Embryonic facial prominence (tissue), 1 donor: ENCODE measurements around the gene FAF2.

Experiments
- DNase-seq: peaks from one replicate; pipeline ENCODE4 v3.0.0-alpha.2; 2016; ENCODE audit errors: extremely low spot score

The FAF2 gene

DNA sequence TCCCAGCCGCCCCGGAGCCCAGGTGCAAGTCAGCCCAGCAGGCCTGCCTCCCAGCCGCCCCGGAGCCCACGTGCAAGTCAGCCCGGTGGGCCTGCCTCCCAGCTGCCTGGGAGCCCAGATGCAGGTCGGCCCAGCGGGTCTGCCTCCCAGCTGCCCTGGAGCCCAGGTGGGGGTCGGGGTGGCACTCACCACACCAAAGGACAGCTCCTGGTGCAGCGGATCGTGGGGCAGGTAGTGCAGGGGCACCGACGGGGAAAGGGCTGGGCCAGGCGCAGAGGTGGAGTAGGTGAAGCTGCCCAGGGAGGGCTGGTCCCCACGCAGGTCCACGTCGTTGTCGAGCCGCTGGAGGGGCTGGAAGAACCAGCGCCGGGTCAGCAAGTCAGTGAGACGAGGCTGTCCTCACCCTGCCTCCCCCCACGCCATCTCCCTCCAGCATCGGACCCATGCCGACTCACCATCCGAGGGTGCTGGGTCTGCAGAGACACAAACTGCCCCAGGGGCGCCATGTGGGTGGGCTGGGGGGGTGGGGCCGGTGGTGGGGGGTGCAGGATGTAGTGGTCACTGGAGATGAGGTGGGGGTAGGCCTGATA lies 82.3 kb downstream of the FAF2 start:
- no peak for DNase-seq

DNA sequence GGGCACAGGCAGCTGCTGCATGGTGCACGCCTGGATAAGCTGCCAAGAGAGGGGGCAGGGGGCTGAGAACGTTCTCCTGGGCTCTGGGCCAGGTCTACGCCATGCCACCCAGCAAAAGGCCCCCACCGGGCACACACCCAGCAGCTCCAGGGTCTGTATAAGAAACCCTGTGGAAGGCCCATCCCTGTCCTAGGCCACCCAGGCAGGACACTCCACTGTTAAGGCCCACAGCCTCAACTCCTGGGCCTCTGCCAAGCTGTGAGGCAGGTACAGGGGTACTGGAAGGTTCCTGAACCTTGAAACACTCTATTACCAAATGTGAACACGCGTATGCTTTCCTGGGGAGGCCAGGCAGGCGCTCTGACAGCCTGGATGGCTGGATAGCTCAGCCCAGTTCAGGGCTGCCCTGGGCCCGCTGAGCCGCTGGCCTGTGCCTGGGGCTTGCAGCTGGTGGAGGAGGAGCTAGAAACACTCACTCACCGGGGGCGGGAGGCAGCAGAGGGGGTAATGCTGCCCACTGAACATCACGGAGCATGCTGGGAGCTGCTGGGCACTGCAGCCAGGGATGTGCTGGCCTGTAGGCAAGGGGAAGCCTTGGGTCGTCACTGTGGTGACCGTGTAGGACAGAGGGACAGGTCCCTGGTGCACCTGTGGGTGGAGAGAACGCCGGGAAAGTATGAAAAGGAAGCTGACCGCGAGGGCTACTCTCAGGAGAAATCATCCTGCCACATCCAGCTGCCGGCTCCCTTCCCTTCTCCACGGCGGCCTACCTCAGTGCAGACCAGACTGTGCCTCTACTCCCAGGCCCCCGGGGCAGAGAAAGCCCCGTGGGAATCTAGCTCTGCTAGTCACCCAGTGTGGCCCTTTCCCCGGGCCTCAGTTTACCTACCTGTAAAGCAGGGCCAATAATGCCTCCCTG lies 83.1 kb downstream of the FAF2 start:
- DNase-seq = no peak

DNA sequence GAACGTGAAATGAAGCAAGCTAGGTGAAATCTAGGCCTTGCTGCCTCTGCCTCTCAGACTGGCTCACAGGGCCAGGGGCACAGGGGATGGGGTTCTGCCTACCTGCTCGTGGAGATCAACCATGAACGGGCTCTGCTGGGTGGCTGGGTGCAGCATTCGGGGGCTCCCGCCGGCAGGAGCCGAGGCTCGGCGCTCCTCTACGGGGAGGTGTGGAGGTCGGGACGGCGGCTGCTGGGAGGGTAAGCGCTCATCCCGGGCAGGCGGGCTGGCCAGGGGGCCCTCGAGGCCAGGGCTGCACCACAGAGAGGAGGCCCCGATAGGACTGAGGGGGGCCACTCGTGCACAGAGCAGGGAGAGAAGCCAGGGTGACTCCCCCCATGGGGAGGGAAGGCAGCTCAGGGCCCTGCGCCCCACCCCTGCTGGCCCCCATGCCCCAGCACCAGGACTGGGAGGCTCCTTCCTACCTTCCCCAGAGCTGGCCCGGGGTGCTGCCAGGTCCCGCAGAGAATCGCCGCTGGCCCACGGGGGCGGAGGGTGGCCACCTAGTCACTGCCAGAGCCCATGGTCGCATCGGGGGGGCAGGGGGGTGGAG lies 83.8 kb downstream of the FAF2 start:
- no peak for DNase-seq

DNA sequence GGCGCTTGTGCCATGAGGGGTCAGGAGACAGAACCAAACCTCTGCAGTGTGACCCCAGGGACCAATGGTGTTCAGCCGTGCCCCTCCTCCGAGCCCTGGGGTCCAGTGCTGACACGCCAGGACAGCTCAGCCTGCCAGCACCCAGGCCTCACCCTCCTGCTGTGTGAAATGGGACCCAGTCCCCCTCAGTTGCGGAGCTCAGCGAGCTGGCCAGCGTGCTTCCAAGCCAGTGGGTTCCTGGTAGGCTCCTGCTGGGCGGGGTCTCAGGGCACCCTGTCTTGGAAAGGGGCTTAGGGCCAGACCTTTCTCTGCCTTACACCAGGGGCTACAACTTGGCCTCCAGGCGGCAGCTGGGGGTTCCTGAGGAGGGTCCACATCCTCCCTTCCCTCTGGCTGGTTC lies 84.6 kb downstream of the FAF2 start:
- no peak for DNase-seq

DNA sequence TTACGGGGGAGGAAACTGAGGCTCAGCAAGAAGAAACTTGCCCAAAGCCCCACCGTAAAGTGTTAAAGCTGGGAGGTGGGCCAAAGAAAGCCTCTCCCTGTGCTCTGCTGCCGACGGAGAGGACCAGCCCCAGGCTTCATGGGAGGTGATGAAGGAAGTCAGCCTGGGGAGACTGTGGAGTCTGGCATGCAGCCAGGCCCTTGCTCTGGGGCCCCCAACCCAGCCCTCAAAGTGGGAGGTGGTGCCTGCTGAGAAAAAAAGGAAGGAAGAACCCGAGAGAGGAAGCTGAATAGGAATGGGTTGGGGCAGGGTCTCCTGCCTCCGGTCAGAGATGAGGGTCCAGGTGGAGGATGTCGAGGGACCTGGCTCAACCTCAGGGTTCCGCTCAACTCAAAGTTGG lies 85.2 kb downstream of the FAF2 start:
- no peak for DNase-seq

DNA sequence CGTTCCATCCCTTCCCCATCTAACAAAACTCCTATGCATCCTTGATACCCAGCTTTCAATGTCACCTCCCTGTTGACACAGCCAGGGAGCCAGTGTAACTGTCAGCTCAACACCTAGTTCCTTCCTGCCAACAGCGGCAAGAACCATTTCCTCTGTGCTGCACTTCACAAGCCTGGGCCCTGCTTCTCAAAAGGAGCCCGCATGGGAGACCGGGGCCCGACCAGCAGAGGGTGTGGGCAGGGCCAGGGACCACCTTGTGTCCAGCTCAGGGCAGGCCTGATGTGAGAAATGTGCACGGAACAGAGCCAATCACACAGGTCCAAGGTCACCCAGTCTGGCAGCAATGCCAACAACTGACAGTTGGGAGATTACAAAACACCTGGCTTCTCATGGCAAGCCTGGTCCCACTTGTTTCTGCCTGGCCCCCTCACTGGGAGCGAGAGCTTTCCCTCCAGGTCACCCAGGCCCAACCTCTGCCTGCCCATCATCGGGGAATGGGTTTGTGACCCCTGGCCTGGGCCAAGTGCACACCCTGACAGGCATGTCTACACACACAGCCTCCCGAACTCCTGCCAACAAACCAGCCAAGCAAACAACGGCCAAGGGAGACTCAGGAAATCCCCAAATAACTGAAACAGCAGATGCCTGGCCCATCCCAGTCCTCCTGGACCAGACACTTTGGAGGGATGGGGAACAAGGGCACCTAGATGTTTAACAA lies 85.9 kb downstream of the FAF2 start:
- no peak for DNase-seq

DNA sequence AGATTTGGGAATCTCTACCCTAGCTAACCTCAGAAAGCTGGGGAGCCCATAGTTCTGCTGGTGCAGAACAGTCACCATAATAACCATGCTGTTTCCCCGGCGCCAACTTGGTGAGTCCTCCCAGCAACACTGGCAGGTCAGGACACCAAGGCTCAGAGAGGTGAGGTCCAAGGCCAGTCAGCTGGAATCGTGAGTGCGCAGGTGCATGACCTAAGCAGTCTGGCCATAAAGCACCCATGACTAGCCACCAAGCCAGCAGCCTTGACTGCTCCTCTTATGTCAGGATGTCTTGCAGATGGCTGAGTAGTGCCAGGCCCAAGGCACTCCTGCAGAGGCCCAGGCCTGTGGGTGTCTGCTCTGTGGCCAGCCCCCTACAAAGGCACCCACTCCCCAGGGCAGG lies 86.5 kb downstream of the FAF2 start:
- DNase-seq = no peak

DNA sequence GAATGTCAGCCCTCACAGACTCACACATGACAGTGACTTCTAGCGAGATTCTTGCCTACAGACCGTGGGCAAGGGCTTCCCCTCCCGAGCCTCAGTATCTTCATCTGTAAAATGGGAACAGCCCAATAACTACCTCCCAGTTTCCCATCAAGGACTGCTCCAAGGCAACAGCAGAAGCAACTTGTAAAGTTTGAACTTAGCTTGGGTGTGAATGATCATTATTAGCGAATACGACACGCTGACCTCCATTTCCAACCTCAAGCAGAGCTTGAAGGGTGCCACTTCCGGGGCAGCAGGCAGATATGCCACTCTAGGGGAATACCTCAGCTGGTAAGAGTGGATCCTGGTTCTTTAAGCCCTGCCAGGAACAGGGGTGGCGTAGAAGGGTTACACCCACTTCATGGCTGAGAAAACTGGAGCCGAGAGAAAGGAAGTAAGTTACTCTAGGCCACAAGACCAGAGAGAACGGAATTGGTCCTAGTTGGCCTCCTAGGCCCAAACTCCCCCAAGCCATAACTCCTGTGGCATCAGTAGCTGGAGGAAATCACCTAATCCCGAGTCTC lies 87.0 kb downstream of the FAF2 start:
- DNase-seq = no peak

DNA sequence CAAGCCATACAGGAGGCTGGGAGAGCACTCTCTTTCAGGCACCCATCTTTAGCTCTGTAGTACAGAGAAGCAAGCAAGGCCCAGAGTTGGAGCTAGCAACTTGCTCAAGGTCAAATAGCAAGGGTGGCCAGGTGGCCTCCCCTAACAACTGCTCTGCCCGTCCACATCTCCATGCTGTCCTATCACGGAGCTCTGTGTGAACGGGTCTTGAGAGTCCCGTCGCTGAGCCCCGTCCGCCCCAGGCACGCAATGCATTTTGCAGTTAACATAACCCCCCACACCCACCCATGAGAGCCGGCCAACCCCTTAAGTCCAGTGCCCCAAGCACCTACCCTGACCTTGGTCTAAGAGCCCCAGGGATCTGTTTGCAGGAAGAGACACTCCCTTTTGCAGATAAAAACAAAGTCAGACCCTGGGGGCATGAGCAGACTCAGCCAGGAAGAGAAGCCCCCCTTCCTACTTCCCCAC lies 87.5 kb downstream of the FAF2 start:
- no peak for DNase-seq

DNA sequence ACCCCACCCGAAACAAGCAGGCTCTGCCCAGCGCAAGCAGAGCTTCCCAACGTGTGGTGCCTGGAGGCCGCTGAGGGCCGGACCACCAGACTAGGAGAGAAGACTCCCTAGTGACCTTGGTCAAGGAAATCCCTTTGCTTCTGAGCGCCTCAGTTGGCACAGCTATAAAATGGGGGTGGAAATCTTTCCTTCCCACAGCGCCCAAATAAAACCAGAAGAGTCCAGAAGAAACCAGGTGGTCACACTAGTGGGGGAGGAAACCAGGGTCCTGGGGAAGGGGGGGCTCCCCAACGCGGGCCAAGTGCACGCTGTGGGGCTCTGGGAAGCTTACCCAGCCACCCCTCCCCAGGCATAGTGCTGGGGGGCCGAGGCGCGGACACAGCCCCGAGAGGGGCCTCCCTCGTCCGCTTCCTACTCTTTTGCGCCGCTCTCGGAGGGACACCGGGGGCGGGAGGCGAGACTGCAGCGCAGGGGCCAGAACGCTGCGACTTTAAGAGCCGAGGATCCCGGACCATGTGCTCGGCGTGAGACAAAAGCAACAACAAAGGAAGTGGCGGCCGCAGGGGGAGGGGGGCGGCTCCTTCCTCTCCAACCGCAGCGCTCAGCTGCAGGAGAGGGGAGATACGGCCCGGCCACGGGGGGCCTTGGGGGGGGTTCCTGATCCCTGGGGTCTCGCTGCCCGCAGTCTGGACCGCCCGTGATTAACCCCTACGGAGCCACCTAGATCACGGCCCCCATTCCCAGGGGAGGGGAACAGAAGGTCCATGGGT lies 88.1 kb downstream of the FAF2 start:
- DNase-seq = peak; percentile 58

DNA sequence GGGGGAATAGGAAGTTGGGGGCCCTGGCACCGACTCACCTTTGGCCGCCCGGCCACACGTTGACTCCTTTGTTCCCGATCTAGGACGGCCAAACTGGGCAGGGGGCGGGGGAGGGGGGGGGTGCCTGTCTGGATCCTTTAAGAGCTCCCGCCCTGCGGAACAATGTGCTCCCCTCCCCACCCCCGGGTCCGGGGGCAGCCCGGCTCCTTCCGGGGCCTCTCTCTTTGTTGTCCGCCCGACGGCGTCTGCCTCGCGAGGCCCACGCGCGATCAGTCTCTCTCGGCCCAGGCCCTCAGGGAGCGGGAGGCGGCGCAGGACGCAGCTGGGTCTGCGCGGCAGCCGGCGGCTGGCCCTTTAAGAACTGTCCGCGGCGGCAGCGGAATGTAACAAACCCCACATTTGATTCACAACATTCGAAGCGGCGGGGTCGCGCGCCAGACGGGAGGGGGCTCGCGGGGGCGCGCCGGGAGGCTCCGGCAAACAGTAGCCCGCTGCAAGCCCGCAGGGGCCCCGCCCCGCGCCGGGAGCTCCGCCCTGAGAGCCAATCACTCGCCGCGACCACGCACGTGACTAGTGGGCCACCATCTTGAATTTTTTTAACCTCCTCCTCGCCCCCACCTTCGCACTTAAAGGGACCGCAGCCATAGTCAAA lies 88.8 kb downstream of the FAF2 start, which contains the start of gene RNF44:
Gene RNF44 (minus strand): TSS at position 501 of the 652 bp plus-strand sequence. CDS start 4,930 bp downstream, outside the sequence.
- DNase-seq = peak; percentile 96

DNA sequence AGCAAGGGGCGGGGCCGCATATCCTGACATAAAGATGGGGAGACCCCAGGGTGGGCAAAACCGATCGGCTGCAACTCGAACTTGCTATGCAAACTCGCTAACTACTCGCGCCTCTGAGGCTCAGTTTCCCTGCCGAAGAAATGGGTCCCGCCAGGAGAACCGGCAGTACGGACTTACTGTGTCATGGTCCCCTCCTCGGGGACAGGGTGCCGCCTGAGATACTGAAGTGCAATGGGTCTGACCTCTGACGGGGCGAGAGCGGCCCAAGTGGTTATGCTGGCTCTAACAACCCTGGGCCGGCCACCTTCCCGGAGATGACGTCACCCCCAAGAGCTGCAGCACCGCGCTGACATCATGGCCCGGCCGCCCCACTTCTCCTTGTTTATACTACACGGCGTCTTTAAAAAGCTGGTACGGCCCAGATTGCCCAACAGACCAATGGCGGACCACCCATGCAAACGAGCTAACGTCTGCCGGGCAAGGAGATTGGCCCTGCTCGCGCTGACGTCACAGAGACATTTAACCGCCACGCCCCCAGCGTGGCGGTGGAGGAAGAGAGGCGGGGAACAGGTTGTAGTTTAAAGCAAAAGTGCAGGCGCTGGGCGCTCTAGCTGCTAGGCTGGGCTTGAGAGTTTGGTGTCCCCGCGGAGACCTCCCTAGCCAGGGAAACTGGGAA lies 89.5 kb downstream of the FAF2 start:
- DNase-seq = peak; percentile 99

DNA sequence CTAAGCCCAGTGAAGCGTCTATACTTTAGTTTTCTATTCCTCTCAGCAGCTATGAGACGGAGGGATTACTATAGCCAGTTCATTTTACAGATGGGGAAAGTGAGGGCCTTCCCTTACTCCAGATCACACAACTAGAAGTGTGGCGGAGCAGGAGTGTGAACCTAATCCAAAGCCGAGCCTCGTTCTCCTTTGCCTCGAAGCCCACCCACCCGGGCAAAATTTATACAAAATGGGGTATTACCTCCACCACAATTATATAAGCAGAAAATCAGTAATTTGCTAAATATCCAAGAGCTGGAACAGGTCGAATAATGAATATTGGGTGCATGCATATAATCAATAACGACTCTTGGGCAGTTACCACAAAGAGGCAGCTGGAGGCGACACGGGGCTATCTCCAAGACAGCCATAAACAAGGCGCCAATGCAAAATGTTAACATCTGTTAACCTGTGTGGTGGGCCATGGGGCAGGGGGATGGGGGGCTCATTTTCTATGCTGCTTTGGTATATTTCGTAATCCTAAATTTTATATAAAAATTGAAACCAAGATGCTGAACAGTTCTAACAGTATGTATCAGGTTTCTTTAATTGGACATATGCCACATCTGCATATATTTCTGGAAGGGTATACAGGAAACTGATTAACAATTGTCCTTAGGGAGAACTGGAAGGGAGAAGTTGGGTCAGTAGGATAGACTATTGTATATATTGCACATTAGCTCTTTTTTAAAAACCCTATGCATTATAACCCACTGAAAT lies 90.2 kb downstream of the FAF2 start:
- no peak for DNase-seq

DNA sequence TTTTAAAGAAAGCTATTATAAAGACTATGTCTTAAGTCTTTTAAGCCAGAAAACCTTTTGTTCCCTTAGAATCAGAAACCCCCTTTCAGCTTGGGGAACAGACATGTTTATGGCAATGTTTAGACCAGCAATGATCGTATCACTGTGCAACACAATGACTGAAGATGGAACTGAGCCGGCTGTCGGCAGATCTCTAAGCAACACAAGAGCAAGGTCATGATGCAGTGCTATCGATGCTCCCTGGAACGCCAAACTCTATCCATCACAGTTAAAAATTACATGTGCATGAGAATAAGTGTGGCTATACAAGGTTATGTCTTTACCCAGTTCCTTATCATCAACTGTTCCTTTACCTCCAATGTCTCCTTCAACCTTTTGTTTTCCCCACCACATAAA lies 90.8 kb downstream of the FAF2 start:
- DNase-seq = no peak

DNA sequence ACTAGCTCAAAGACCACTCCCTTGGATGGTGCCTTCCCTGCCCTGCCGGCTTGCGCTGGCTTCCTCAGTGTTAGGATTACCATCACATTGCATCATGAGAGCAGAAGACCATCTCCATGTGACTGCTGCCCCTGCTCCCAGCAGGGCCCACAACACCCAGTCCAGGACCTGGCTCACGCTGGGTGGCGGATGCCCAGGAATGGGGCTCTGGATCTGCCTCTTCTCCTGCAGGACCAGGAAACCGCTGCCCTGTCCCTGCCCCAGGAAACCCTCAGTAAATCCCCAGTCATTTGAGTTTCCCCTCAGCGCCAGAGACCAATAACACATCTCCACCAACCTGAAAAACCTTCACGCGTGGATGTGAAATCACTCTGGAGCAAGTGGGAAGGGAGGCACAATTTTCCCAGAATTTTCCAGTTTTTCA lies 92.3 kb downstream of the FAF2 start:
- DNase-seq = no peak

DNA sequence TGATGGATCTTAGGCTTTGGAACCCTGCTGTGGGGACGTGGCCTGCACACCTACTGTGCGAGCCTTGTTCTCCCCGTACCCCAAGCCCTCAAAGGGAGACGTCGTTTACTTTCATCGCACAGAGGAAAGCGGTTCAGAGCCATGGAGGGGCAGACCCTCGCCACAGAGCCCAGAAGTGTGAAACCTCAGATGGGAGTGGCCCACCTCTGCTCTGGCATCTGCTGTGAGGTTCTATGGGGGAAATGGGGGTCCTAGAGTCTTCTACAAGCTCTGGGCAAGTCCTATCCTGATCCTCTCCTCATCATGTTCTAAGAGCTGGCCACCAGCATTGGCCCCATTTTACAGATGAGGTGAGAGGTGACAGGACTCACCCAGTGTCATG lies 92.8 kb downstream of the FAF2 start:
- DNase-seq = no peak

DNA sequence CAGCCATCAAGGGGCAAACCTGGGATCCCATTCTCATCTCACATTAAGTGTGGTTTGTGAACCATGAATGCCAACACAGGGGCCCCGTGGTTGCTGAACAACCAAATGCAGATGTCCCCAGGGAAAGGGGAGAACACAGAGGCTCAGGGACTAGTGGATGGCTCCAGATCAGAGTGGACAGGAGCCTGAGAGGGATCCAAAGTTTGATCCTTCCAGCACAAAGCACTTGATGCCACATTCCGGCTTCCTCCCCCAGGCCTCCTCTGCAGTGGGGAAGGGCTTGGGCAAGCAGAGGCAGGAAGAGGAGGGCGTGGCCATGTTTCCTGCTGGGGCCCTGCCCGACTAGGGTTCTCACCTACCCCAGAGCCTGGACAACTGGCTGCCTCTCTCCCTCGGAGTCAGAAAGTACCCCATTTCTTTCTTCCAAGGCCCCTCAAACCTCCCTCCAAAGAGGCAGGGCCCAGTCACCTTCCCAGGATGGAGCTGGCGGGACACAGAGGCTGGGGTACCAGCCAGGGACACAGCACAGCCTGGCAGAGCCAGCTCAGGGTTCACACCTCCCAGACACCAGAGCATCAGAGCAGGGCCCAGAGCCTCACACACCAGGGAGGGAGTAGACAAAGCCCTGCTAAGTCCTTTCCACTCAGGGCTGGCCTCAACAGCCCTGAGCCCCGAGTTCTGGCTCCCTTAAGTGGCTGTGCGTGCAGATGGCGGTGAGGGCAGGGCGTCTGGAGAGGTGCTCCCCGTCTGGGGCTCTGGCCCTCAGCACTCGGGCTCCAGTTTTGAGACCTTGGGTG lies 93.4 kb downstream of the FAF2 start:
- no peak for DNase-seq

DNA sequence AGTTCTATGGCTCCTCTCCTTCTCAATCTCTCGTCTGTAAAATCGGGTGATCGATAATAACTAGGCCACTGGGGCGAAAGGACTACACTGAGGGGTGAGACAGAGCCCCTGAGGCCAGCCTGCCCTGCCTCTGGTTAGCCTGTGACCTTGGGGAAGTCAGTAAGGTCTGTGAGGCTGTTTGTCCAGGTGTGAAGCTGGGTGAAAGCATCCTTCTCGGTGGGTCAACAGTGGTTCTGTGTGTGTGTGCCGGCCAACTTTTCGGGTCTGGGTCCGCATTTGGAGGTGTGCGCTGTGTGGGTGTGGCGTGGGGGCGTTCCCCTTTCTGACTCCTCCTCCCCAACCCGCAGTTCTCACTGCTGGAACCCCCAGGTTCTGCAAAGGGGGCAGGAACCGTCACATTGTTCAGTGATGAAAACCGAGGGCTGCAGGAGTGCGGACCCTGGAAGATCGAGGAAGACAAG lies 94.0 kb downstream of the FAF2 start:
- no peak for DNase-seq
